Hematopoietic multipotent progenitor cell treated with erythropoietin and hydrocortisone succinate and interleukin-3 and kit ligand, for 6 days (in vitro differentiated cells): ENCODE data around the gene PAM.
"Not testable (repeated sequence)": the region's sequence is repeated elsewhere in the genome, so short reads cannot be mapped to it uniquely, and the experiment has no call there.

Source experiments
- DNase-seq: peaks from one replicate; pipeline ENCODE4 v3.0.0-alpha.2; 2015

The PAM gene

GRCh38 chr5:102754767-102755431 is at the start of gene PAM:
TSS of gene PAM (plus strand) at chr5:102755305. CDS start at chr5:102866196, 110,891 bp downstream.
- DNase-seq: peak; percentile 79

GRCh38 chr5:102711525-102712385 is 43.4 kb upstream of the PAM start:
- DNase-seq: no peak

GRCh38 chr5:102713278-102713677 is 41.8 kb upstream of the PAM start:
- no peak for DNase-seq

- no peak for DNase-seq
These were observed 41.3 kb upstream of the PAM start for GRCh38 chr5:102713682-102714231.

- DNase-seq: no peak
These were observed 39.9 kb upstream of the PAM start for GRCh38 chr5:102715082-102715807.

- DNase-seq: no peak
These were observed 39.1 kb upstream of the PAM start for GRCh38 chr5:102716017-102716416.

GRCh38 chr5:102718819-102719218 is 36.3 kb upstream of the PAM start:
- DNase-seq: no peak

- DNase-seq: no peak
These were observed 35.2 kb upstream of the PAM start for GRCh38 chr5:102719886-102720285.

- no peak for DNase-seq
These were observed 34.1 kb upstream of the PAM start for GRCh38 chr5:102720969-102721368.

- no peak for DNase-seq
These were observed 32.2 kb upstream of the PAM start for GRCh38 chr5:102722931-102723330.

GRCh38 chr5:102731693-102732092 is 23.4 kb upstream of the PAM start:
- DNase-seq: no peak

GRCh38 chr5:102733534-102733933 is 21.6 kb upstream of the PAM start:
- DNase-seq: no peak

- no peak for DNase-seq
These were observed 17.9 kb upstream of the PAM start for GRCh38 chr5:102737161-102737560.

GRCh38 chr5:102737805-102738469 is 17.2 kb upstream of the PAM start:
- DNase-seq: no peak

- DNase-seq: no peak
These were observed 14.6 kb upstream of the PAM start for GRCh38 chr5:102740515-102740914.

GRCh38 chr5:102742215-102742614 is 12.9 kb upstream of the PAM start:
- DNase-seq: no peak

- no peak for DNase-seq
These were observed 11.2 kb upstream of the PAM start for GRCh38 chr5:102743900-102744299.

GRCh38 chr5:102747386-102748166 is 7.5 kb upstream of the PAM start:
- no peak for DNase-seq

GRCh38 chr5:102749416-102750030 is 5.6 kb upstream of the PAM start:
- no peak for DNase-seq

GRCh38 chr5:102750151-102750834 is 4.8 kb upstream of the PAM start:
- no peak for DNase-seq

- DNase-seq: not testable (repeated sequence)
These were observed 3.2 kb upstream of the PAM start for GRCh38 chr5:102751903-102752376.
